Vagina (tissue), 2 donors: ENCODE measurements around the gene MYO3B.

Experiments
- CTCF ChIP-seq, 3 experiments: fragments of 450-650 bp in 2 of 3; fragments of 200-600 bp in 1 of 3; sonication (generic) in 1 of 3; IDR thresholded peaks; one replicate each; pipeline ENCODE4 v1.5.1; 2017 to 2019; ENCODE audit warnings: antibody characterized with exemption in 3 of 3, mild to moderate bottlenecking in 2 of 3, moderate library complexity in 2 of 3
- POLR2A ChIP-seq, 2 donors: fragments of 450-650 bp; IDR thresholded peaks; one replicate each; pipeline ENCODE4 v1.6.1; 2017; ENCODE audit warnings: antibody characterized with exemption in 2 of 2, mild to moderate bottlenecking in 2 of 2, moderate library complexity in 2 of 2

GRCh38 chr2:170217778-170218251, 39.9 kb downstream of the MYO3B start:
- TF ChIP-seq CTCF (IDR thresholded peaks at IDR 0.05) (no peak), POLR2A (IDR thresholded peaks at IDR 0.05) (no peak)
